H1 (cell line): ENCODE results near the gene EPHB3. TPM values are rescaled to one million over a fixed set of nuclear protein-coding genes. Genes with fewer than 3 reads are reported as not detected.

Source experiments
- SP1 ChIP-seq: IDR thresholded peaks from 2 replicates; pipeline ENCODE4 v1.6.1; 2011; ENCODE audit warnings: low read depth, low read length
- polyA plus RNA-seq, 7 experiments: library from polyadenylated mRNA; depleted of rRNA in 3 of 7; stranded (reverse) in 5 of 7; unstranded in 2 of 7; fragments of >200 nt in 5 of 7; fragments of 200-250 nt in 2 of 7; gene quantifications; 1 replicate in 5 of 7; 2 replicates in 1 of 7; 4 replicates in 1 of 7; pipeline versions ENCODE4 v1.2.1 to v1.2.3, GENCODE V29; 2011 to 2013; ENCODE audit warnings: missing spikeins in 2 of 7, mixed read lengths in 2 of 7
- total RNA-seq: library from RNA; stranded (reverse); fragmentation: NEBNext Ultra II Directional; extraction: Animal tissue kit (Norgen Biotek cat#: 25700); gene quantifications from 2 replicates; pipeline ENCODE4 v1.2.1, GENCODE V29; 2021

Gene EPHB3
- total and polyA plus RNA-seq, 2 of the 8 experiments (the other 6 are each of a cell fraction or from before 2014, with no cell fraction given), result 0.41 to 0.91 TPM

- TF ChIP-seq SP1, result no peak
Observed at GRCh38 chr3:184561913-184562877, 610 bp downstream of the EPHB3 start (continued).
